OCI-LY3 (cell line): ENCODE results near the gene TMEM239.

Source experiments
- H2AFZ ChIP-seq: fragments of 200-600, 300-600 bp; shearing (Covaris generic); 2 replicates; pipeline ENCODE4 v1.6.0; 2014; ENCODE audit warnings: antibody characterized with exemption, low read depth, low read length
- H3K27ac ChIP-seq: fragments of 200-600, 300-600 bp; sonication (generic); 2 replicates; pipeline ENCODE4 v1.5.1; 2014; ENCODE audit warnings: mild to moderate bottlenecking, low read length, moderate library complexity, mixed read lengths
- H3K27me3 ChIP-seq: fragments of 200-600, 300-600 bp; sonication (generic); 2 replicates; pipeline ENCODE4 v1.6.1; 2014; ENCODE audit warnings: low read depth, low read length, mixed read lengths
- H3K36me3 ChIP-seq: fragments of 200-600, 300-600 bp; sonication (generic); replicated peaks from 2 replicates; pipeline ENCODE3; 2014; ENCODE audit warnings: low read depth, low read length, mixed read lengths
- H3K4me1 ChIP-seq: fragments of 300-600, 200-600 bp; sonication (generic); 2 replicates; pipeline ENCODE4 v1.6.1; 2014; ENCODE audit warnings: low read length, mixed read lengths
- H3K4me2 ChIP-seq: fragments of 200-600, 300-600 bp; sonication (generic); 2 replicates; pipeline ENCODE4 v1.6.1; 2014; ENCODE audit warnings: low read length, mixed read lengths
- H3K4me3 ChIP-seq: fragments of 300-600, 200-600 bp; sonication (generic); 2 replicates; pipeline ENCODE4 v1.5.1; 2014; ENCODE audit warnings: antibody characterized with exemption, mild to moderate bottlenecking, low read length, moderate library complexity
- H3K79me2 ChIP-seq: fragments of 300-600, 200-600 bp; shearing (Covaris generic); 2 replicates; pipeline ENCODE4 v1.6.1; 2014; ENCODE audit warnings: mild to moderate bottlenecking, low read length, mixed read lengths
- H3K9ac ChIP-seq: fragments of 300-600, 200-600 bp; shearing (Covaris generic); 2 replicates; pipeline ENCODE4 v1.6.0; 2014; ENCODE audit warnings: mild to moderate bottlenecking, low read length, moderate library complexity
- H3K9me3 ChIP-seq: fragments of 200-600, 300-600 bp; shearing (Covaris generic); 2 replicates; pipeline ENCODE4 v1.6.1; 2014; ENCODE audit warnings: low read length, mixed read lengths; ENCODE audit not compliant: insufficient read depth
- H4K20me1 ChIP-seq: fragments of 200-600, 300-600 bp; sonication (generic); 2 replicates; pipeline ENCODE4 v1.6.1; 2016; ENCODE audit warnings: low read length, mixed read lengths; ENCODE audit not compliant: insufficient read depth
- CTCF ChIP-seq: fragments of 200-600, 300-600 bp; sonication (generic); IDR thresholded peaks from 2 replicates; pipeline ENCODE4 v1.5.1; 2014; ENCODE audit warnings: antibody characterized with exemption, low read length, low read depth
- EZH2phosphoT487 ChIP-seq: fragments of 200-600 bp; shearing (Covaris generic); IDR thresholded peaks from 2 replicates; pipeline ENCODE4 v1.6.1; 2018; ENCODE audit warnings: antibody characterized with exemption, mixed run types, low read depth

Gene TMEM239

GRCh38 chr20:2837221-2837960 is 21.2 kb downstream of the TMEM239 start:
- H3K4me1 ChIP-seq: peaks cover 15% of the 10 kb centered on the region
- H3K9me3 ChIP-seq: no peaks in the 10 kb centered on the region
- peaks cover 8% of the 10 kb centered on the region for H3K79me2 ChIP-seq
- TF ChIP-seq EZH2phosphoT487 (no peak), CTCF (no peak)
- H3K4me2 ChIP-seq: no peak overlapping the region
- no peak overlapping the region for H3K27ac ChIP-seq
- H2AFZ ChIP-seq: no peak overlapping the region
- no peak overlapping the region for H3K9ac ChIP-seq
- no peak overlapping the region for H3K4me3 ChIP-seq
- H4K20me1 ChIP-seq: no peaks in the 10 kb centered on the region
- H3K27me3 ChIP-seq: no peaks in the 10 kb centered on the region
- H3K36me3 ChIP-seq: peaks cover 20% of the 10 kb centered on the region

- TF ChIP-seq CTCF (no peak), EZH2phosphoT487 (no peak)
- Histone ChIP-seq H4K20me1 (no peaks in the 10 kb centered on the region), H3K9ac (no peak overlapping the region), H3K4me1 (peaks cover 11% of the 10 kb centered on the region), H3K4me3 (no peak overlapping the region), H3K4me2 (no peak overlapping the region), H3K27me3 (no peaks in the 10 kb centered on the region), H3K79me2 (peaks cover 8% of the 10 kb centered on the region), H3K36me3 (peaks cover 20% of the 10 kb centered on the region), H3K9me3 (no peaks in the 10 kb centered on the region), H3K27ac (no peak overlapping the region), H2AFZ (no peak overlapping the region)
Measured at GRCh38 chr20:2838170-2838797, 22.1 kb downstream of the TMEM239 start.

- no peaks in the 10 kb centered on the region for H3K27me3 ChIP-seq
- no peak overlapping the region for H3K27ac ChIP-seq
- no peaks in the 10 kb centered on the region for H4K20me1 ChIP-seq
- TF ChIP-seq CTCF (no peak), EZH2phosphoT487 (no peak)
- H3K4me2 ChIP-seq: peak overlapping the region; percentile 79; the same call in 1 of the 2 replicates
- no peak overlapping the region for H3K4me3 ChIP-seq
- H3K79me2 ChIP-seq: peaks cover 8% of the 10 kb centered on the region
- H3K36me3 ChIP-seq: peaks cover 20% of the 10 kb centered on the region
- no peak overlapping the region for H2AFZ ChIP-seq
- H3K4me1 ChIP-seq: peaks cover 8% of the 10 kb centered on the region
- H3K9ac ChIP-seq: no peak overlapping the region
- no peaks in the 10 kb centered on the region for H3K9me3 ChIP-seq
Measured at GRCh38 chr20:2838847-2839671, 22.9 kb downstream of the TMEM239 start.

GRCh38 chr20:2839732-2840137 is 23.6 kb downstream of the TMEM239 start:
- peak overlapping the region; percentile 83 for H3K4me3 ChIP-seq
- H3K9me3 ChIP-seq: no peaks in the 10 kb centered on the region
- H4K20me1 ChIP-seq: no peaks in the 10 kb centered on the region
- H3K4me2 ChIP-seq: peak overlapping the region; percentile 79
- peaks cover 13% of the 10 kb centered on the region for H3K36me3 ChIP-seq
- H3K27me3 ChIP-seq: no peaks in the 10 kb centered on the region
- no peak overlapping the region for H3K9ac ChIP-seq
- H3K4me1 ChIP-seq: peaks cover 8% of the 10 kb centered on the region
- no peak for TF ChIP-seq EZH2phosphoT487
- TF ChIP-seq CTCF: no peak
- no peak overlapping the region for H3K27ac ChIP-seq
- peaks cover 8% of the 10 kb centered on the region for H3K79me2 ChIP-seq
- no peak overlapping the region for H2AFZ ChIP-seq
